GM12872 (cell line): ENCODE measurements around the gene DCUN1D1.

Experiments used
- TF ChIP-seq, protein P1 (sequence below): IDR thresholded peaks from 3 replicates; pipeline ENCODE4 v1.5.1; 2011; ENCODE audit warnings: low read depth, mild to moderate bottlenecking, low read length, moderate library complexity; ENCODE audit not compliant: insufficient read depth

DCUN1D1 gene

GRCh38 chr3:182912474-182912873, 67.9 kb downstream of the DCUN1D1 start:
- TF ChIP-seq, protein P1, sequence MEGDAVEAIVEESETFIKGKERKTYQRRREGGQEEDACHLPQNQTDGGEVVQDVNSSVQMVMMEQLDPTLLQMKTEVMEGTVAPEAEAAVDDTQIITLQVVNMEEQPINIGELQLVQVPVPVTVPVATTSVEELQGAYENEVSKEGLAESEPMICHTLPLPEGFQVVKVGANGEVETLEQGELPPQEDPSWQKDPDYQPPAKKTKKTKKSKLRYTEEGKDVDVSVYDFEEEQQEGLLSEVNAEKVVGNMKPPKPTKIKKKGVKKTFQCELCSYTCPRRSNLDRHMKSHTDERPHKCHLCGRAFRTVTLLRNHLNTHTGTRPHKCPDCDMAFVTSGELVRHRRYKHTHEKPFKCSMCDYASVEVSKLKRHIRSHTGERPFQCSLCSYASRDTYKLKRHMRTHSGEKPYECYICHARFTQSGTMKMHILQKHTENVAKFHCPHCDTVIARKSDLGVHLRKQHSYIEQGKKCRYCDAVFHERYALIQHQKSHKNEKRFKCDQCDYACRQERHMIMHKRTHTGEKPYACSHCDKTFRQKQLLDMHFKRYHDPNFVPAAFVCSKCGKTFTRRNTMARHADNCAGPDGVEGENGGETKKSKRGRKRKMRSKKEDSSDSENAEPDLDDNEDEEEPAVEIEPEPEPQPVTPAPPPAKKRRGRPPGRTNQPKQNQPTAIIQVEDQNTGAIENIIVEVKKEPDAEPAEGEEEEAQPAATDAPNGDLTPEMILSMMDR: no peak

GRCh38 chr3:182911782-182912111, 68.6 kb downstream of the DCUN1D1 start:
- TF ChIP-seq, protein P1: no peak

DNA sequence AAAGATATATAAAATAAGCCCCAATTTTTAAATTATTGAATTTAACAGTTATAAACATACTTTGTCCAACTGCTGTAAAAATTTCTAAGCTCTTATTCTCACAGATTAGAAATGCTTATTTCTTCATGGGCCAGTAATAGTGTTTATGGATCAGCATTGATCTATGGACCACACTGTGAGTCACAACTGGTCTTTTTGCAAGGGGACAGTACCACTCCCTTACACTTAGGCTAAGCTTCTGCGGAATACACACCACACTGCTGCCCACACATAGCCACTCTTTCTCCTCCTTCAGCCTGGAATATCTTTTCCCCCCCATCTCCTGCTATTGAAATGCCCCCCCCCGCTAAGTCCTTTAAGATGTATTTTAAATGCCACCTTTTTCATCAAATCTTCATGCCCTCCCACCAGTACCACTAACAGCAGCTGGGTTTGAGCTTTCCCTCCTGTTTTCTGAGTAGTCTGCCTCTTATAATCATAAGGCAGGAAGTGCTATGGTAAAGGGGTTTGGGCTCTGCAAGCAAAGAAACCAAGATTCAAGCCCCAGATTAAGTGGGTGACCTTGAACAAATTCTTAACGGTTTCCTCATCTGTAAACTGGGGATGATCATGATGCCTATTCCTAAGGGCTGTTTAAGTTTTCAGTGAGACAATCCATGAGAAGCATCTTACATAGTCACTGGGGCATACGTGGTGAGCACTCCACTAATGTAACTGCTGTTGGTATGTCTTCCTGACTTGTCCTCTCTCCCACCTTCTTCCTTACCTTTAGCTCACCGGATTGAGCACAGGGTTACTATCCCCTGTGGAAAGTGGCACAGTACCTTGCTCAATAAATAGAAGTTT, 69.2 kb downstream of the DCUN1D1 start:
- TF ChIP-seq, protein P1: no peak

GRCh38 chr3:182909318-182910040, 70.9 kb downstream of the DCUN1D1 start:
- TF ChIP-seq, protein P1: peak; percentile 58

DNA sequence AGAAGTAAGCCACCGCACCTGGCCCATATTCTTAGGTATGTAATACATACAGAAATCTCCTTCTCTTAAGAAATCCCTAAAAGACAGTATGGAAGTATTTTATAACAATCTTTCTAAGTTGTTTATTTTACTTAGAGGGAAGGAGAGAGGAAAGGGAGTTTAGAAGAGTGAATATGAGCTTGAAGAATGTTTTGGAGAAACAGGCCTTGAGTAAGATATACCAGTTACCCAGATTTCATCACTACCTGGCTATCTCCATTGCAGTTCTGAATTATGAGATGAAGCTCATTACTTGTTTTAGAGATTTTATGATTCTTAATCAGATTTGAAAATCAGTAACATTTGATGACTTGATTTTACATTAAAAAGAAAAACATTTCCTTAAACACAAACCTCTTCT, 71.9 kb downstream of the DCUN1D1 start:
- TF ChIP-seq, protein P1: no peak

DNA sequence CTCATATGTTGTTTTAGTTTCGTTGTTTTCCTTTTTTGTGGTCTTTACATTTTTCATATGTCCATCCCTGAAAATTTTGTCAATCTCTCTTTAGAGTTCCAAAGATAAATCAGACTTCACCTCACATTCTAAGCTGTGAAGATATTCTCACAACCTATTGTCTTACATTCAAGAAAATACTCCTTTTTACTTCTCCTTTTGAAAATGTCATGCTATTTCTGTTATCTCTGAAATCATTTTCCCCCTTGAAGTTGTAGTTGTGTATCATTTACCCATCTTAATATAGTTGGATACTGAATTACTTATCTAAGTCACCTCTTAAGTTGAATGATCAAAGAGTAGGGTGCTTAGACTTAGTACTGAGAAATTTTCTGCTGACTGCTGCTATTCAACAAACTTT, 74.3 kb downstream of the DCUN1D1 start:
- TF ChIP-seq, protein P1: no peak

DNA sequence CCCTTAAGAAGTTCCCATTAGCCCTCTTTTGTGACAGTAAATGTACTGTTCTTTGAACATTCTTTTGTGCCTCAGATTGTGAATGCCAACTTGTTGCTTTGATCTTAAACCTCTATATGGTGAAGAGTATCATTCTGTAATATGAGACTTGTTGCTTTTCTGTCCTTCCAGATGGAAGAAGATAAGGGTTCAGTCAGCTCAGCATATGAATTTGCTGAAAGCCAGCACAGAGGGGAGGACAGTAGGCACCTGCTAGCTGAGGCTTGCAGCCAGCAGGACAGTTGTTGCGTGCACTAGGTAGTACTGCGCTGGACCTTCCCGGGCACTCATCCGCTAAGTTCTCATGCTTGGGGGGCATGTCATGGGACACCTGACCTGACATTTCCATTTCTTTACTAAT, 74.7 kb downstream of the DCUN1D1 start:
- TF ChIP-seq, protein P1: no peak
